Urinary bladder (tissue), 4 donors: ENCODE results near the gene BEND7. TPM values are rescaled to one million over a fixed set of nuclear protein-coding genes. Genes with fewer than 3 reads are reported as not detected.

ENCODE experiments used
- DNase-seq: peaks from one replicate; pipeline ENCODE4 v3.0.0-alpha.2; 2015; ENCODE audit errors: extremely low spot score
- H3K27ac ChIP-seq: one replicate; pipeline ENCODE4 v1.5.1; 2013; ENCODE audit warnings: low read depth, mild to moderate bottlenecking, moderate library complexity
- H3K36me3 ChIP-seq: one replicate; pipeline ENCODE4 v1.6.1; 2013; ENCODE audit warnings: mild to moderate bottlenecking, moderate library complexity; ENCODE audit not compliant: insufficient read depth
- H3K4me1 ChIP-seq: one replicate; pipeline ENCODE4 v1.6.1; 2013; ENCODE audit warnings: mild to moderate bottlenecking, moderate library complexity; ENCODE audit not compliant: insufficient read depth
- H3K4me3 ChIP-seq: one replicate; pipeline ENCODE4 v1.5.1; 2013; ENCODE audit warnings: low read depth, low read length
- WGBS: extraction: QIAGEN DNeasy Blood & Tissue Kit; methylation state at CpG from one replicate; pipeline ENCODE4 v1.1.7; 2013; 5-methylcytosine and 5-hydroxymethylcytosine counted together
- polyA plus RNA-seq: library from polyadenylated mRNA; stranded (reverse); fragments of 200-250 nt; gene quantifications from one replicate; pipeline ENCODE4 v1.2.3, GENCODE V29; 2013
- total RNA-seq: library from RNA; depleted of rRNA; stranded (reverse); fragments of >200 nt; gene quantifications from one replicate; pipeline ENCODE4 v1.2.3, GENCODE V29; 2014
- donor health status: healthy with polysubstance abuse.
- donor health status: healthy.

Gene BEND7
- total and polyA plus RNA-seq, 2 donors, result 8.0 to 8.8 TPM

DNA sequence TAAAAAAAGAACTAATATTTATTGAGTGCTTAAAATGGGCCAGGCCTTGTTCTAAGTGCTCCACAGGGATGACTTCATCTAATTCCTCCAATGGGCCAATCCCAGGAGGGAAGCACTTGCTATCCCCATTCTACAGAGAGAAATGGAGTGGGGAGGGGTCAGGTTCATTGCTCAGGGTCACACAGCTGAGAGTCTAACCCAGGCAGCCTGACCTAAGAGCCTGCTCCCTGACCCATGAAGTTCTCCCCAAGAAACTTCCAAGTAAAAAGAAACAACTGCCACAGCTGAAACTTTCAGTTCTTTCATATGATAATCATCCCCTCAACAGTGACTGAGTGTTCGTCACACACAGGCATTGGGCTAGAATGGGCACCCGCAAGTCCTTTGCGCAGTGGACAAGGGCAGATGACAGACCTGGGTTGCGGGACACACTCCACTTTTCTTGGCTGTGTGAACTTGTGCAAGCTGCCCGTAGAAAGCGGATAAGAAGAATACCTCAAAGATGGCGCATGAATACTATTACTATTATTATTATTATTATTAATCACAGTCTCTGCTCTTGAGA lies 39.7 kb downstream of the BEND7 start:
- H3K4me3 ChIP-seq, result no peak overlapping the region
- H3K36me3 ChIP-seq, result peaks cover 1% of the 10 kb centered on the region
- H3K27ac ChIP-seq, result no peak overlapping the region
- no peak for DNase-seq
- H3K4me1 ChIP-seq, result no peaks in the 10 kb centered on the region
- 97% methylated on average over 7 of the region's 7 CpGs for WGBS

DNA sequence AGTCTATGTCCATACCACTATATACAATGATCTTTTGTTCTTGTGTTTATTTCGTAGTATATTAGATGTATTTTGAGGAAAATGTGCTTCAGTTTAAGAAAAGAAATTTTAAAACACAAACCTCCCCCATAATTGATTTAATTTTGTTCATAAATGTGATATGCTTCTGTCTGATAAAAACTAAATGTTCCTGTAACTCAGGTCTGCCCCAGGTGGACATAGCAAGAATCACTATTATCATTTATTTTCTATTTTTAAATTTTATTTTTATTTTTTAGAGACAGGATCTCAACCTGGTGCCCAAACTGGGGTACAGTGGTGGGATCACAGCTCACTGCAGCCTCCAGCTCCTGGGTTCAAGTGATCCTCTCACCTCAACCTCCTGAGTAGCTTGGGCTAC lies 43.2 kb downstream of the BEND7 start:
- no peak overlapping the region for H3K4me3 ChIP-seq
- 90% methylated on average over 1 of the region's 1 CpG for whole genome bisulfite sequencing
- no peaks in the 10 kb centered on the region for H3K4me1 ChIP-seq
- H3K36me3 ChIP-seq, result peaks cover 3% of the 10 kb centered on the region
- no peak for DNase-seq
- no peak overlapping the region for H3K27ac ChIP-seq

DNA sequence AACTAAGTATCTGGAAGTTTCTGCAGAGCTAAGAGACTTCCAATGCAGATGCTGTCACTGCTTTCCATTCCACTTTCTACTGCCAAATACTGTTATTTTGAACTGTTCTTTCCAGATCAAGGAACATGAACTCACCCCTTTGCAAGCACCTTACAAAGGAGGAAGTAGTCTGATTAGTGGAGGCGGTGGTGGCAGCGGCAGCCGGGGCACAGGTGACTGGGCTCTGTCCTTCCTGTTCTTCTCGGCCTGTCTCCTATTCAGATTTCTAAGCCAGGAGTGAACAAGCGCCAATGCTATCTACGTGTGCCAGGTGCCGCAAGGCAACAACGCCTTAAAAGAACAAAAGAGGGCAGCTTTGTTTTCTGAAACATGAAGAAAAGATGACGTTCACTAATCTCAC lies 44.9 kb downstream of the BEND7 start:
- WGBS, result 78% methylated on average over 9 of the region's 9 CpGs
- no peak overlapping the region for H3K27ac ChIP-seq
- no peak for DNase-seq
- H3K4me3 ChIP-seq, result no peak overlapping the region
- peaks cover 3% of the 10 kb centered on the region for H3K36me3 ChIP-seq
- no peaks in the 10 kb centered on the region for H3K4me1 ChIP-seq

DNA sequence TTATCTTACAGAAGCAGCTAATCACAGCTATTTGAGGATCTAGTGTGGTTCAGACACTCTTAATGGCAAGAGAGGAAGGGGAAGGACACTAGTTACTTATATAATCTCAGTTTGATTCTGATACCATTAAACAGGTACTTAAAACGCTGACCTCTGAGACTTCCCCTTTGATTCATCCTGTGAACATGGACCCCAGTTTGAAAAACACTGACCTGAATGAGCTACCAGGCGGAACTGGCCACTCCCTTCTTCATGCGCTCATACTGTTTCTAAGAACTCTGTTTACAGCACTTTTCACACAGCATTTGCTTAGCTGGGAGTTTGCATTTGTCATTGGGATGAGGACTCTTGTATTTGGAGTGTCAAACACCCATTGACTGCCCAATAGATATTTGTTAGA lies 45.7 kb downstream of the BEND7 start:
- no peak overlapping the region for H3K27ac ChIP-seq

DNA sequence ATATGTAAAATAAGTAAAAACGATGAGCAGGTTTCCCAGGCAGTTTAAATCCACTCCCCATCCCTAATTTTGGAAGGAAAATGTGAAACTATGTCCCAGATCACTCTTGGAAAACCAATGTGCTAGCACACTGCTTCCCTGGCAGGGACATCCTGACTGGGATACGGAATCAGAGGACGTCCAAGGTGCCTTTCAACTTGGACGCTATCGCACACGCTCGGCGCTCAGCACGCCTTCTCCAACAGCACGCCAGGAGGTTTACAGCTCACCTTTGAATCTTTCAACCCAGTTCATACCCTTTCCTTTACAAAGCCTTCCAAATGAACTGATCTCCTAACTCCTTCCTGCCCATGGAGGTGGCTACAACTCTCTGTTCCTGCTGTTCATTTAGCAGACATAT lies 47.1 kb downstream of the BEND7 start:
- 90% methylated on average over 10 of the region's 10 CpGs for WGBS
- Histone ChIP-seq H3K36me3 (peaks cover 3% of the 10 kb centered on the region), H3K4me1 (no peaks in the 10 kb centered on the region), H3K4me3 (no peak overlapping the region), H3K27ac (no peak overlapping the region)
- DNase-seq, result no peak

More for the DNA sequence above, 45.7 kb downstream of the BEND7 start:
- no peak overlapping the region for H3K4me3 ChIP-seq
- WGBS, result 81% methylated on average over 3 of the region's 3 CpGs
- DNase-seq, result no peak
- no peaks in the 10 kb centered on the region for H3K4me1 ChIP-seq
- H3K36me3 ChIP-seq, result peaks cover 3% of the 10 kb centered on the region

DNA sequence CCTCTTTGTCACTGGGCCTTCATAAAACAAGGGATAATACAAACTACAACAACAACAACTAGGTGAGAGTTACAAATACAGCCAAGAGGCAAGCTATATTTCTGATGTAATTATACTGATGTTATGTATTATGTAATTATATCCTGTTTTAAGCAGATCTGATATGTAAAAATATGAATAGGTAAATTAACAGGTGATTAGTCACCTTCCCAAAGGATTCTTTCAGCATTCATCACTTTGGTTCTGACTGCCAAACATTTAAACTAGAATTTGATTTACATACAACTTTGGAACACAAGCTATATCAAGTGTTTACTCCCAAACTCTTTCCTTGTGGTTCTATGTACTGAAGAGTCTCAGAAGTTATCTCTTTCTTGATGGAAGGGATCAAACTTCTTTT lies 53.7 kb downstream of the BEND7 start:
- Histone ChIP-seq H3K4me1 (no peaks in the 10 kb centered on the region), H3K27ac (no peak overlapping the region), H3K4me3 (no peak overlapping the region), H3K36me3 (no peaks in the 10 kb centered on the region)
- no peak for DNase-seq

DNA sequence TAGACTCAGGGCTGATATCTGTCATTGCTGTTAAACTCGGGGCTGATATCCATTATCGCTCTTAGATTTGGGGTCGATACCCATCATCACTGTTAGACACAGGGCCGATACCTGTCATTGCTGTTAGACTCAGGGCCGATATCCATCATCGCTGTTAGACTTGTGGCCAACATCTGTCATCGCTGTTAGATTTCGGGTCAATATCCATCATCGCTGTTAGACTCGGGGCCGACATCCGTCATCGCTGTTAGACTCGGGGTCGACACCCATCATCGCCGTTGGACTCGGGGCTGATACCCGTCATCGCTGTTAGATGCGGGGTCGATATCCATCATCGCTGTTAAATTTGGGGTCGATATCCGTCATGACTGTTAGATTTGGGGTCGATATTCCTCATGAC lies 54.8 kb downstream of the BEND7 start:
- Histone ChIP-seq H3K36me3 (no peaks in the 10 kb centered on the region), H3K4me3 (no peak overlapping the region), H3K27ac (no peak overlapping the region), H3K4me1 (no peaks in the 10 kb centered on the region)
- 98% methylated on average over 26 of the region's 26 CpGs for WGBS
- no peak for DNase-seq

DNA sequence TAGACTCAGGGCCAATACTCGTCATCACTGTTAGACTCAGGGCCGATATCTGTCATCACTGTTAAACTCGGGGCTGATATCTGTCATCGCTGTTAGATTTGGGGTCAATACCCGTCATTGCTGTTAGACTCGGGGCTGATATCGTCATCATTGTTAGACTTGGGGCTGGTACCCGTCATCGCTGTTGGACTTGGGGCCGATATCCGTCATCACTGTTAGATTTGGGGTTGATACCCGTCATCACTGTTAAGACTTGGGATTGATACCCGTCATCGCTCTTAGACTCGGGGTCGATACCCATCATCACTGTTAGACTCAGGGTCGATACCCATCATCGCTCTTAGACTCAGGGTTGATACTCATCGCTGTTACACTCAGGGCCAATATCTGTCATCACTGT lies 56.5 kb downstream of the BEND7 start:
- no peaks in the 10 kb centered on the region for H3K36me3 ChIP-seq
- no peak overlapping the region for H3K4me3 ChIP-seq
- H3K27ac ChIP-seq, result no peak overlapping the region
- H3K4me1 ChIP-seq, result no peaks in the 10 kb centered on the region
- DNase-seq, result no peak
- WGBS, result 97% methylated on average over 19 of the region's 19 CpGs

DNA sequence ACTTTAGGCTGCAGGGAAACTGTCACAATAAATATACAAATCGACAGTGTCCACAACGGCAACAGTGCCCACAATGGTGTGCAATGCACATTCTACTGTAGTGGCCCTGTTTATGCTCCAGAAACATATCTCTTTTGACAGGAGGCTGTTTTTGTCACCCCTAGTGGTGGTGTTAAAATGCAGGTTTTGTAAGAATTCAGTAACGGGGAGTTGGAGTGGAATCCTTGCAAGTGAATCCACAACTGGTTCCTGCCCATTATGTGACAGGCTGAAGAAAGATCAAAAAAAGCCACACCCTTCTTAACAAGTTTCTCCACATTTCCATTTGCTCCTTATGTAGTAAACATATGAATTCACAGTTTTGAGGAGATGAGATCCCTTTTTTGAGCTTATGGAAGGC lies 58.5 kb downstream of the BEND7 start:
- WGBS, result 80% methylated on average over 3 of the region's 3 CpGs
- no peak overlapping the region for H3K4me3 ChIP-seq
- no peak for DNase-seq
- no peak overlapping the region for H3K27ac ChIP-seq
- H3K4me1 ChIP-seq, result no peaks in the 10 kb centered on the region
- H3K36me3 ChIP-seq, result no peaks in the 10 kb centered on the region

DNA sequence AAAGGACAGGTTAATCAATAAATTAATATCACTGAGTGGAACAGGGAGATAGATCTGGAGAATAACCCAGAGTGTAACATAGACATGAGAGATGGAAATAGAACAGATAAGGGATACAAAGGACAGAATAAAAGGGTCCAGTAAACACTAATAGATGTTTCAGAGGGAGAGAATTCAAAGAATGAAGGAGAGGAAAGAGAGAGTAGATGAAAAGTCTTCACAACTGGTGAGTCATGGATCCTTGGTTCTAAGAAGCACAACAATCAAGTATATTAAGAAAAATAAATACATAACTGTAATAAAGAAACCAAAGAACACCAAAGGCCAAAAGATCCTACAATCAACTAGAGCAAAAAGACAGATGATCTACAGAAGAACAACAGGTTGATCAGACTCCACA lies 66.3 kb downstream of the BEND7 start:
- Histone ChIP-seq H3K27ac (no peak overlapping the region), H3K36me3 (no peaks in the 10 kb centered on the region), H3K4me1 (no peaks in the 10 kb centered on the region), H3K4me3 (no peak overlapping the region)
- DNase-seq, result no peak

DNA sequence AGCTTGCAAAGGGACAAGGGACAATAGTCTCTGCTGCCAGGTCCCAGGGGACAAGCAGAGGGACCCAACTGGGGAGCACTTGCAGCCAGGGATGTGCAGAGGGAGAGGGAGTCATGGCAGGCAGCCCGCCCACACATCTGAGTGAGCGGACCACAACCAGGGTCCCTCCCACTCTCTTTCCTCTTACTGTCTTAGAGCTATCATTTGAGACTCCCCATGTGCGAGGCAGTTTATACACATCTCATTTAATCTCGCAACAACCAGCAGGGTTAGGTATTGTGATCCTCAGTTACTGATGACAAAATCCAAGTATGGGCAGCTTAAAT lies 70.2 kb downstream of the BEND7 start:
- Histone ChIP-seq H3K4me1 (no peaks in the 10 kb centered on the region), H3K4me3 (no peak overlapping the region), H3K27ac (no peak overlapping the region), H3K36me3 (no peaks in the 10 kb centered on the region)
- 92% methylated on average over 4 of the region's 4 CpGs for WGBS
- DNase-seq, result no peak

DNA sequence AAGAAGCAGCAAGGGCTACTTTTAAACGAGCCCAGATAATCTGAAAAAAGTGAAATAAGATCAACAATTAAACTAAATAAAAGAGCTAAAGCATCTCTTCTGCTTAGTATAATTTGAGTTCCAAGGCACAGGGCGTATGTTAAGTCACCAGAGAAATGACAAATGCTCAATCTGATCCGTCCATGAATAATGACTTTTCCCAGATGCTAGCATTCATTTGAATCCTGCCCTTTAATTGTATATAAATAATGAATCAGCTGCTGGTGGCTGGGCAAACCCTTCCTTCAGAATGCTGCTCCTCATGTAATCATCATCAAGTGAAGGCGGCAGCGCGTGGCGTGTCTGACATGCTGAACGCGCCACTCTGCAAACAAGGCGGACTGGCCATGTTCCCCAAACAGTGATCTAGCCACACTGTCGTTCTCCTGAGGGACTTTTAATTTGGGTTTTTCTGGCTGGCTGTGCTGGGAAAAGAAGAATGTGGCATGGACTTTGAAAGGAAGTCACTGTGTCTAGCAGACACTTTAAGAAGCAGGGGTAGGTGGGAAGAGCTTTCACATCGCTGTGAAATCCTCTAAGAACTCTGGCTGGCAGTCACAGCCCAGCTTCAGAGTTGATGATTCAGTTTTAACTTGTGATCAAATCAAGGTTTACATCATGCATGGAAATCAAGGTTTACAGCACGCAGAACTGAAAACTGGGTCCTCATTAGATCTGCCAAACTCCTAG lies 70.7 kb downstream of the BEND7 start:
- WGBS, result 80% methylated on average over 13 of the region's 13 CpGs

DNA sequence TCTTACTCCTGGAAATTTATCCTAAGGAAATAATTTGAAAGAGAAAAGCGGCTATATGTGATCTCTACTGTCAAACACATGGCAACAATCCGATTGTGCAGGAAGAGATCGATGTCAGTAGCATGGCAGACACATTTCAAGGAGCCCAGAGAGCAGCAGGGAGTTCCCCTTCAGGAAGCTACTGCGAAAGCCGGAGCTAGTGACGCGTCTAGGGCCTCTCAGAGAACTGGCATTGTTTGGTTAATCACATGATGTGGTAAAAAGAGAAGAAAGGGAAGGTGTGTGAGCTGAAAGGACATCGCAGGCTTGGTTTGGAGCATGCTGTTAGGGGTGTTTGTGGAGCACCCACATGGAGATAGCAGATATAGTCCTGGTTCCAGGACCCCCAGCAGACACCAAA lies 74.9 kb downstream of the BEND7 start:
- Histone ChIP-seq H3K4me1 (no peaks in the 10 kb centered on the region), H3K36me3 (no peaks in the 10 kb centered on the region), H3K27ac (no peak overlapping the region), H3K4me3 (no peak overlapping the region)
- WGBS, result 82% methylated on average over 8 of the region's 8 CpGs
- no peak for DNase-seq

More for the DNA sequence above, 70.7 kb downstream of the BEND7 start:
- Histone ChIP-seq H3K4me3 (no peak overlapping the region), H3K4me1 (no peaks in the 10 kb centered on the region), H3K27ac (no peak overlapping the region), H3K36me3 (no peaks in the 10 kb centered on the region)
- DNase-seq, result no peak

DNA sequence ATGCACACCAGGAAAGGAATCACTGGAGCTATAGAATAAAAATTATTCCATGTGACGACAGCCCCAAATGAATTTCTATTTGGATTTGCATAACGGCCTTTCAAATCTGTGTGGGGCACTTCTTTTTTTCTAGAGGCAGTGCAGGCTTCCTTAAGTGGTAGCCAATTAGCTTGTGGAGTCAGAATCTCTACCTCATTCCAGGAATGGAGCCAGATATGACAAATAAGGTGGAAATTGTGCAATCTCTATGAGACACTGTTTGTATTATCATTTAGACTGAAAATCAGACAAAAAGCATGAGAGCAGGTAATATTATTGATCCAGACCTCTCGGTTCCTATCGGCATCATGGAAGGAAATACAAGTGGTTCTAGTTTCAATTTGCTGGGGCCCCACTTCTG lies 78.7 kb downstream of the BEND7 start:
- Histone ChIP-seq H3K27ac (no peak overlapping the region), H3K4me1 (no peaks in the 10 kb centered on the region), H3K36me3 (no peaks in the 10 kb centered on the region), H3K4me3 (no peak overlapping the region)
- DNase-seq, result no peak
- 90% methylated on average over 4 of the region's 4 CpGs for whole genome bisulfite sequencing

DNA sequence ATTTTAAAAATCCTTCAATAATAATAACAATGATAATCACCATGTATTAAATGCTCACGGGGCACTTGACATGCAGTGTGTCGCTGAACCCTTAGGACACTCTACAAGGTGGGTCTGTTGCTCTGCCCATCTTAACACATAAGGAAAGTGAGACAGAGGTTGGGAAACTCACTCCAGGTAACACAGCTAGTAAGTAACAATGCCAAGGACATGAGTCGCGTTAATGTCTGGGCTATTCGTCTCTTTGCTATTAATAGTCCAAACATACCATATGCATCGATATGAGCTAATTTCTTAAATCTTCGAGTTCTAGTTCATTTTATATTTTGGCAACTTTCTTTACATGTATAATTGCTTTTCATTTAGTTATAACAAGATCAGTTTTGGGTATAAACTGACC lies 79.5 kb downstream of the BEND7 start:
- Histone ChIP-seq H3K4me3 (no peak overlapping the region), H3K36me3 (no peaks in the 10 kb centered on the region), H3K27ac (no peak overlapping the region), H3K4me1 (no peaks in the 10 kb centered on the region)
- WGBS, result 82% methylated on average over 7 of the region's 7 CpGs
- DNase-seq, result no peak
